Measurements from ENCODE around the gene SMPX. TPM values are rescaled to one million over a fixed set of nuclear protein-coding genes. Genes with fewer than 3 reads are reported as not detected.

The SMPX gene
- total RNA-seq (2012; rRNA removed) (not detected in 2 replicates), polyA plus RNA-seq (2012; rRNA removed) (not detected in 2 replicates), Bru-seq, nascent RNA (not detected), BruChase-seq, experiment 1, labeled RNA remaining after a 6-hour chase (not detected), BruChase-seq, experiment 2, labeled RNA remaining after a 2-hour chase (not detected)
- polyA plus RNA-seq (2012; cell fraction: cytosol; rRNA removed): not detected in 2 replicates
- polyA plus RNA-seq (2012; cell fraction: nucleus; rRNA removed; ENCODE audit: low replicate concordance): not detected in 2 replicates
- long read RNA-seq: 0 reads

DNA sequence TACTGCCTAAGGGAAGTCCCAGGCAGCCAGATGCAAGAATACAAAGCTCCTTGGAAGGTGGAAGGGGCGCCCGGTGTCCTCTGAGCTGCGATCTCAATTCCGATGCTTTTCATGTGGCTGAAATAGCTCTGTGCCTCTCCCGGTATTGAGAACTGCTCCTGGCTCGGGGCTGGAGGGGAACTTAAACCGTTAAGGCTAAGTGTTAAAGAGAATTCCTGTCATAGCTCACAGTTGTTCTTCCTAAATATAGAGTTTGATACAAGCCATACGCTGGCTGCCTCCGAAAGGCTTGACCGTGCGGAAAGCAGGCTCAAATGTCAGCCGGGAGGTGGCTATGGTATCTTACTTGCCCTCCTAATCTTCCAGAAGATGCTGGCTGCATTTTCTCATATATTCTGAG is at the start of gene SMPX:
SMPX (minus strand) TSS at position 157 of the 400 bp plus-strand sequence. CDS start 3,826 bp downstream, outside the sequence.
- Histone ChIP-seq H3K18ac (ENCODE audit: low read depth, low read length) (no peak within 1 kb of the TSS), H4K91ac (ENCODE audit: insufficient read depth, low read depth, low read length) (no peak within 1 kb of the TSS), H3K36me3 (ENCODE audit: control insufficient read depth, insufficient read depth, low read length) (no peaks in the 10 kb centered on the region), H4K20me1 (ENCODE audit: insufficient read depth, low read length) (no peaks in the 10 kb centered on the region), H4K8ac (ENCODE audit: low read depth in 2 of 2, low read length in 2 of 2) (no peak within 1 kb of the TSS), H2BK120ac (ENCODE audit: low read depth, low read length) (no peak within 1 kb of the TSS), H3K4ac (ENCODE audit: low read depth, low read length) (no peak within 1 kb of the TSS), H3K4me1 (ENCODE audit: control insufficient read depth, insufficient read depth, low read length) (no peaks in the 10 kb centered on the region), H2BK20ac (ENCODE audit: low read depth, low read length) (no peak within 1 kb of the TSS), H3K4me2 (ENCODE audit: low read depth, low read length) (no peak within 1 kb of the TSS), H2BK5ac (ENCODE audit: low read depth, low read length, poor library complexity, severe bottlenecking) (no peak within 1 kb of the TSS), H3K79me1 (ENCODE audit: low read depth in 1 of 2, low read length in 2 of 2) (no peaks in the 10 kb centered on the region), H4K5ac (ENCODE audit: low read depth, low read length) (no peak within 1 kb of the TSS), H3K9ac (ENCODE audit: low read depth, low read length) (no peak within 1 kb of the TSS), H3K23ac (ENCODE audit: low read depth, low read length) (no peak within 1 kb of the TSS), H2AFZ (replicated peaks; ENCODE audit: low read length, poor library complexity) (no peak within 1 kb of the TSS), H3K14ac (replicated peaks; ENCODE audit: low read depth, low read length) (no peak within 1 kb of the TSS), H3K27ac (ENCODE audit: insufficient read depth, low read length) (no peak within 1 kb of the TSS), H3K27me3 (ENCODE audit: control insufficient read depth, insufficient read depth, low read length) (peaks cover 9% of the 10 kb centered on the region), H2AK9ac (replicated peaks; ENCODE audit: low read depth, low read length, poor library complexity) (no peak within 1 kb of the TSS), H2AK5ac (ENCODE audit: low read depth, low read length) (no peak within 1 kb of the TSS), H3K9me1 (ENCODE audit: insufficient read depth, low read length) (no peaks in the 10 kb centered on the region), H3K4me3 (ENCODE audit: insufficient read depth, low read depth, low read length) (no peak within 1 kb of the TSS), H3K56ac (ENCODE audit: extremely low read depth, insufficient read depth, low read length) (no peak within 1 kb of the TSS), H2BK15ac (ENCODE audit: low read depth, low read length) (no peak within 1 kb of the TSS), H3K9me3 (ENCODE audit: control insufficient read depth, insufficient read depth, low read length) (no peaks in the 10 kb centered on the region)
- POLR2A ChIA-PET (ENCODE audit: unreplicated experiment): no interaction called here
- in situ Hi-C loops (cut with MboI; ENCODE audit: low sequenced_read_pairs): no loop called here
- ATAC-seq (ENCODE audit: low read depth): no peak
- TF ChIP-seq POLR2A (IDR thresholded peaks at IDR 0.05; ENCODE audit: low read depth, low read length) (no peak), RCOR1 (IDR thresholded peaks at IDR 0.05; ENCODE audit: insufficient replicate concordance, low read length) (no peak), MAFK (IDR thresholded peaks at IDR 0.05; ENCODE audit: low read depth, low read length) (no peak), MAZ (IDR thresholded peaks at IDR 0.05; ENCODE audit: borderline replicate concordance, low read depth, low read length) (no peak), CEBPB (IDR thresholded peaks at IDR 0.05; ENCODE audit: low read depth, low read length) (no peak), CHD1 (IDR thresholded peaks at IDR 0.05; ENCODE audit: low read depth, low read length) (no peak), NFE2L2 (IDR thresholded peaks at IDR 0.05; ENCODE audit: low read depth, low read length) (no peak), MXI1 (IDR thresholded peaks at IDR 0.05; ENCODE audit: borderline replicate concordance, low read depth, low read length) (no peak), SMC3 (IDR thresholded peaks at IDR 0.05; ENCODE audit: low read depth, low read length) (no peak), FOS (IDR thresholded peaks at IDR 0.05; ENCODE audit: low read depth, low read length) (no peak), RFX5 (IDR thresholded peaks at IDR 0.05; ENCODE audit: low read depth, low read length) (no peak)
- TF ChIP-seq, protein P1, sequence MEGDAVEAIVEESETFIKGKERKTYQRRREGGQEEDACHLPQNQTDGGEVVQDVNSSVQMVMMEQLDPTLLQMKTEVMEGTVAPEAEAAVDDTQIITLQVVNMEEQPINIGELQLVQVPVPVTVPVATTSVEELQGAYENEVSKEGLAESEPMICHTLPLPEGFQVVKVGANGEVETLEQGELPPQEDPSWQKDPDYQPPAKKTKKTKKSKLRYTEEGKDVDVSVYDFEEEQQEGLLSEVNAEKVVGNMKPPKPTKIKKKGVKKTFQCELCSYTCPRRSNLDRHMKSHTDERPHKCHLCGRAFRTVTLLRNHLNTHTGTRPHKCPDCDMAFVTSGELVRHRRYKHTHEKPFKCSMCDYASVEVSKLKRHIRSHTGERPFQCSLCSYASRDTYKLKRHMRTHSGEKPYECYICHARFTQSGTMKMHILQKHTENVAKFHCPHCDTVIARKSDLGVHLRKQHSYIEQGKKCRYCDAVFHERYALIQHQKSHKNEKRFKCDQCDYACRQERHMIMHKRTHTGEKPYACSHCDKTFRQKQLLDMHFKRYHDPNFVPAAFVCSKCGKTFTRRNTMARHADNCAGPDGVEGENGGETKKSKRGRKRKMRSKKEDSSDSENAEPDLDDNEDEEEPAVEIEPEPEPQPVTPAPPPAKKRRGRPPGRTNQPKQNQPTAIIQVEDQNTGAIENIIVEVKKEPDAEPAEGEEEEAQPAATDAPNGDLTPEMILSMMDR (conservative IDR thresholded peaks at IDR 0.05; ENCODE audit: low read depth, low read length): no peak
- TF ChIP-seq, protein P2, sequence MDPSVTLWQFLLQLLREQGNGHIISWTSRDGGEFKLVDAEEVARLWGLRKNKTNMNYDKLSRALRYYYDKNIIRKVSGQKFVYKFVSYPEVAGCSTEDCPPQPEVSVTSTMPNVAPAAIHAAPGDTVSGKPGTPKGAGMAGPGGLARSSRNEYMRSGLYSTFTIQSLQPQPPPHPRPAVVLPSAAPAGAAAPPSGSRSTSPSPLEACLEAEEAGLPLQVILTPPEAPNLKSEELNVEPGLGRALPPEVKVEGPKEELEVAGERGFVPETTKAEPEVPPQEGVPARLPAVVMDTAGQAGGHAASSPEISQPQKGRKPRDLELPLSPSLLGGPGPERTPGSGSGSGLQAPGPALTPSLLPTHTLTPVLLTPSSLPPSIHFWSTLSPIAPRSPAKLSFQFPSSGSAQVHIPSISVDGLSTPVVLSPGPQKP (IDR thresholded peaks at IDR 0.05; ENCODE audit: borderline replicate concordance, low read depth, low read length): no peak
- TF ChIP-seq, protein P3, sequence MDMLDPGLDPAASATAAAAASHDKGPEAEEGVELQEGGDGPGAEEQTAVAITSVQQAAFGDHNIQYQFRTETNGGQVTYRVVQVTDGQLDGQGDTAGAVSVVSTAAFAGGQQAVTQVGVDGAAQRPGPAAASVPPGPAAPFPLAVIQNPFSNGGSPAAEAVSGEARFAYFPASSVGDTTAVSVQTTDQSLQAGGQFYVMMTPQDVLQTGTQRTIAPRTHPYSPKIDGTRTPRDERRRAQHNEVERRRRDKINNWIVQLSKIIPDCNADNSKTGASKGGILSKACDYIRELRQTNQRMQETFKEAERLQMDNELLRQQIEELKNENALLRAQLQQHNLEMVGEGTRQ (IDR thresholded peaks at IDR 0.05; ENCODE audit: low read depth, low read length): no peak
- dilution Hi-C loops (cut with HindIII; ENCODE audit: low sequenced_read_pairs, unreplicated experiment): no loop called here
- DNase-seq: no peak
- intact Hi-C loops (cut with micrococcal nuclease): no loop called here
- WGBS, 2 experiments (ENCODE audit: extremely low coverage in 2 of 2, insufficient read length in 1 of 2): 67% methylated on average over 4 of the region's 12 CpGs; no CpG with 5 or more reads in 1 of the 2 experiments
- no TSS peak for BruUV-seq (replicated peaks)
- CTCF ChIA-PET: no interaction called here
